ENCODE results near the gene CD93. TPM values are rescaled to one million over a fixed set of nuclear protein-coding genes. Genes with fewer than 3 reads are reported as not detected.

CD93 gene
- total RNA-seq, 1 donor from 2014 or later = 5.0 TPM

DNA sequence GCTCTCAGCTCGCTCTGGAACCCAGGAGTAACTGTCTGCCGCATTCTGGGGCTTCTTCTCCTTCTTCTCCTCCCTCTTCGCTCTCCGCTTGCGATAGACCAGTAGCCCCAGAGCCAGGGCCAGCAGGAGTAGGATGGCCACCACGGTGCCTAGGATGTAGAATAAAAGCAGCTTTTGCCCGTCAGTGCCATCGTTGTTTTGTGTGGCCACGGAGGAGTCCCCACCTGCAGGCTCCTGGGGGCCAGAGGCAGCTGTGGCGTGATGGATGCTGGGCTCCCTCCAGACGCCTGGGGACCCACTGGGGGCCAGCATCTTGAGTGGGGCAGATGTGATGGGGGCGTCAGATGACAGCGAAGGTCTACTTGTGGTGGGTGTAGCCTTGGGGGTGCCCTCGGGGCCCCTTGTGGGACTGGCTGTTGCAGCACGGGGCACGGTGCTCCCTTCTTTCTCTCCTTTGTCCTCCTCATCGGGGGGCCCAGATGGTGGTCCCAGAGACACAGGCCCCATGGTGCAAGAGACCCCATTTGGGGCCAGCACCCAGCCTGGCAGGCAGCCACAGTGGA is 1.8 kb downstream of the CD93 start:
- intact Hi-C loops (cut with micrococcal nuclease) = no loop called here

DNA sequence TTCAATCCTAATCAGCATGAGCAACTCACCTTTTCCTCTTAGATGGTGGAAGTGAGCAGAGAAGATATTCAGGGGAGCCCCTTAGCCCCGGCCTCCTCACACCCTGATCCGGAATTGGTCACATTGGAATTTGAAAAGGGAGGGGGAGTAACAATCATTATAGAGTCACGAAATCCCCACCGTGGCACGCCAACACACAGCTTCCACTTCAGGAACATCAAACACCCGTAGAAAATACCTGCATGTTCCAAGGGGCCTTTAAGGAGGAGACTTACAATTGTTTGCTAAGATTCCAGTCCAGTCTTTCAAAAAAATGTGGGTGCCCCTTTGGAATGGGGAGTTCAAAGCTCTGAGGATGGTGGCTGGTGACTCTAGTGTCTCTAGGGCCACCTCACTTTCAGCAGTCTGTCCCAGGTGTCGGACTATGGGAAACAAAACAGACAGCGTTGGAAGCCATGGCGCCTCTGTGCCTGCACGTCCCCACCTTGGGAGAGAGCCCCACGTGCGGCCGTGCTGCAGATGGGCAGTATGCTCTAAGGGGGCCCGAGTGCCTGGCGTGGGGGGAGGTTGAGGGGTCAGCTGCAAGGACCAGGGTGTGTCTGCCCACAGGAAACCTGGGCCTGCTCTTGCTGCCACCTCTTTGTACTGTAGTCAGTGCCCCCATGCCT is 2.4 kb downstream of the CD93 start:
- intact Hi-C loops (cut with micrococcal nuclease) = no loop called here

DNA sequence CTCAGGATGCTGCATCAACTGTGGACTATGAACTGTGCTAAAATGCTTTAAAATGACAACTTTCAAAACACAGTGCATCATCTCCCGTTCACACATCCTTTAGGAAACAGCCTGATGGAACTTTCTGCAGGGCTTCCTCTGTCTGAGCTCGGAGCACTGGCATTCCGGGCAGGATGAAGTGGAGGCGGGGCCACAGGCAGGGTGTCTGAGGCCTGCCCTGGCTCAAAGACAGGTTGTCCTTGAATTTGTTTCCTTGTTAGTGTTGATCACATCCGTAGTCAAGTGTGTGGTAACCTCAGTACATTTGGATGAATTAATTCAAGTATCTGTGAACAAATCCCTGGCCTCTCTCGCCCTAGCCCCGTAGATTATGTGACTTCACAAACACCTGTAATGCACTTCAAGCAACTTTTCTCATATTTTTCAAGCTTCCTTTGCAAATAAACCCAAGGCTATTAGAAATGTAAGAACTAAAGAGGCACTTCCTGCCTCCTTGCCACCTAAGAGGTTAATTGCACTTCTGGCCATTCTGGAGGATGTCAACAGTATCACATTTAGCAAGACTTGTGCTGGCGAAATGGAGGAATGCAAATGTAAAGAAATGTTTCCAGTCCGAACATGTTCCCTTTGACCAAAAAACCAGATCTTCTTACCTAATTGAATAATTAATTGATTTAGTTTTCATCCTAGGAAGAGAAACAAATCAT is 3.1 kb downstream of the CD93 start:
- intact Hi-C loops (cut with micrococcal nuclease) = no loop called here

GRCh38 chr20:23081263-23081819 is 4.8 kb downstream of the CD93 start:
- intact Hi-C loops (cut with micrococcal nuclease) = no loop called here

DNA sequence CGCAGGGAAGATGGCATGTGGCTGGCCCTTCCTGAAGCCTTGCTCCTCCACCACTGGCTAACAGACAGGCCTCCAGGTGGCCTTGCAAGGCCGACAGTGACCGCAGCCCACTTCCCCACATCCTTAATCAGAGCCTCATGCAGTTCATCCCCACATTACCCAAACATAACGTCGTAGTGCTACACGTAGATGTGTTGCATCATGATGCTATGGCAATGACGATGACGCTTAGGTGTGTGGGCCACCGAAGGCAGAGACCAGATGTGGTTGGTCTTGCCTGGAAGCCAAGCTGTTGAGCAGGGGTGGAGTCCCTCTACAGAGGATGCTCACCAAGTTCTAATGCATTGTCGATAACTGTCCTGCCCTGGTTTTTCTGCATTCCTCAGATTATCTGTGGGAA is 5.6 kb downstream of the CD93 start:
- intact Hi-C loops (cut with micrococcal nuclease) = no loop called here

- intact Hi-C loops (cut with micrococcal nuclease) = no loop called here
Measured at GRCh38 chr20:23079926-23080325, 6.2 kb downstream of the CD93 start.

DNA sequence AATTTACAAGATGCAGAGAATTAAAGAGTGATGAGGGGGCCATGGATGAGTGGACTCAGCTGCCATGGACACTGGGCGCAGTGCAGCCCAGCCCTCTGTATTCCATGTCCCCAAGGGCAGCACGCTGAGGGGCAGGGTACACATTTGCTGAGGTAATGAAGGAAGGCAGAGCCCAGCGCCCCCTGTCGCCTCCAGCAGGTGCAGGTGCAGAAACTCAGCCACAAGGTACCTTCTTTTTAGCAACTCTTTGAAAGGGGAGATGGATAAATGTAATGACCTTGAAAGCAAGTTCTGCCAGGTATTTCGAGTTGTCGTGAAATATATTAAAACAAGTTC is 7.1 kb downstream of the CD93 start:
- intact Hi-C loops (cut with micrococcal nuclease) = no loop called here

GRCh38 chr20:23078351-23079015 is 7.6 kb downstream of the CD93 start:
- intact Hi-C loops (cut with micrococcal nuclease) = no loop called here

DNA sequence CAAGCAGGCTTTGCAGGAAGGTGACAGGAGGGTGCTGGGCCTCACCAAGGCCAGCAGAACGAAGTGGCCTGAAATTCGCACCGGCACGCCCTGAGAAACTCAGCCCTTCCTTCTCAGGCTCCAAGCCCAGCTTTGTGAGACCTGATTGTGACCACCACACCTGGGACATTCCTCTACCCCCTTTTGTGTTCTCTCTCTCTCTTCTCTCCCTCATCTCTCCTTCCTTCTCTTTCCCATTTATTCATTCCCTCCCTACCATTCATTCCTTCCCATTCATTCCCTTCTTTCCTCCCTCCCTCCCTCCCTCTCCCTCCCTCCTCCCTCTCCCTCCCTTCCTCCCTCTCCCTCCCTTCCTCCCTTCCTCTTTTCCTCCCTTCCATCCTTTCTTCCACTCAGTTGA is 8.8 kb downstream of the CD93 start:
- intact Hi-C loops (cut with micrococcal nuclease) = no loop called here

- intact Hi-C loops (cut with micrococcal nuclease) = no loop called here
Measured at GRCh38 chr20:23074052-23074451, 12.1 kb downstream of the CD93 start.

- intact Hi-C loops (cut with micrococcal nuclease) = no loop called here
Measured at GRCh38 chr20:23072892-23073586, 13.1 kb downstream of the CD93 start.

DNA sequence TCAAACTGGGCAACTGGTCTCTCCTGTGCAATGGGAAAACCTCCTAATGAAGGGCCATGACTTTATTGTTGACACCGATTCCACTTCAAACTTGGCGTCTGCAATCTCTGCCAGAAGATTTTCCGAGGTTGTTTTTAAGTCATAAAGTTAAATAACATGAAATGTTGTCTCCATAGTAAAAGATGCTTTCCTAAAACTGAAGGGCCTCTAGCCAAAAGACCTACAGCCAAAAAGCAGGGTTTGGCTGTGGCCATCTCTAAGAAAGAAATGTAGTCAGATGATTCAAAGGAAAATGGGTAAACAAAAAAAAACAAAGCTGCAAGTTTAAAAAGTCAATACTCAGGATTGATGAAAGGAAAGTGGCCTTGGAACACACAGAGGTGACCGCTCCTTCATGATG is 14.1 kb downstream of the CD93 start:
- intact Hi-C loops (cut with micrococcal nuclease) = no loop called here

- intact Hi-C loops (cut with micrococcal nuclease) = no loop called here
Measured at GRCh38 chr20:23071398-23071797, 14.7 kb downstream of the CD93 start.

GRCh38 chr20:23069108-23069507 is 17.0 kb downstream of the CD93 start:
- intact Hi-C loops (cut with micrococcal nuclease) = no loop called here

DNA sequence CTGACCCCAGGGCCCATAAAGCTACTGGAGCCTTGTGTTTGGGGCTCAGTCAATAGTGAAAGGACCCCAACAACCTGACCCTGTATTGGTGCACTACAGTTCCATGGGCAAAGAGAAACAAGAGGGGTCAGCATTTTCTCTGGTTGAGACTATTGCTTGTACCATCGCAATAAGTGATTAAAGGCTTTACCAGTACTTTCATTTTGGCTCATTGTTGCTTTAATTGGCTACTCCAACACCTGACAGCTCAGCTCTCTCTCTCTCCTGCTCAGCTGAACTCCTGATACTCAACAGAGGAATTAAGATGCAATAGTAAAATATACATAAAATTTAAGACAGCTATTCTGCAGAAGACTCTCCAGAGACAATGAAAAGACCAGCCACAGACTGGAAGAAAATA is 17.8 kb downstream of the CD93 start:
- intact Hi-C loops (cut with micrococcal nuclease) = no loop called here

DNA sequence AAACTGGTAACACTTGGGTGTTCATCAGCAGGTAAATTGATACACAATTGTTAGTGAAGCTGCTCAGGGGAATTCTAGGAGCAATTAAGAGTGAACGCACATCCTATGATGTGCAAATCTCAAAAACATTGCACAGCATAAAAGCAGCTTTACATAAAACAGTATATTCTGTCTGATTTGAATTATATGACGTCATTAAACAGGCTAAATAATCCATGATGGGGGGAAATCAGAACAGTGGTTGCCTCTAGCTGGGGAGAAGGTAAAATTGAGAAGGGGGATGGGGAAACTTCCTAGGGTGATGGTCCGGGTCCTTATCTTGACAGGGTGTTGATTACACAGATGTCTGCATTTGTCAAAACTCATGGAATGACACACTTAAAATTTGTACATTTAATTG is 19.4 kb downstream of the CD93 start:
- intact Hi-C loops (cut with micrococcal nuclease) = no loop called here

- intact Hi-C loops (cut with micrococcal nuclease) = no loop called here
Measured at GRCh38 chr20:23065266-23066201, 20.6 kb downstream of the CD93 start.

GRCh38 chr20:23063581-23063980 is 22.5 kb downstream of the CD93 start:
- intact Hi-C loops (cut with micrococcal nuclease) = no loop called here

- intact Hi-C loops (cut with micrococcal nuclease) = no loop called here
Measured at GRCh38 chr20:23063168-23063567, 23.0 kb downstream of the CD93 start.

GRCh38 chr20:23062632-23063031 is 23.5 kb downstream of the CD93 start:
- intact Hi-C loops (cut with micrococcal nuclease) = no loop called here

Data from T-helper 2 cell treated with Interferon-gamma antibody and Interleukin-4, amounts not matched to agents 100 ng/mL and 5 ng/mL, for 36 hours (primary cell).